ENCODE data around the gene PTPRD.

Gene PTPRD

GRCh38 chr9:8980496-8981013 lies 1632.2 kb downstream of the PTPRD start:
- TF ChIP-seq REST (IDR thresholded peaks at IDR 0.05; ENCODE audit: insufficient read depth in 1 of 2, low read depth in 2 of 2, low read length in 2 of 2) (no peak), TAF1 (IDR thresholded peaks at IDR 0.05; ENCODE audit: borderline replicate concordance, insufficient read depth, low read length) (no peak)

- TF ChIP-seq TAF1 (IDR thresholded peaks at IDR 0.05; ENCODE audit: borderline replicate concordance, insufficient read depth, low read length), result no peak
- TF ChIP-seq SIN3A (IDR thresholded peaks at IDR 0.05; ENCODE audit: borderline replicate concordance, insufficient read depth, low read length), result no peak
- no peak for TF ChIP-seq REST (IDR thresholded peaks at IDR 0.05; ENCODE audit: insufficient read depth in 1 of 2, low read depth in 2 of 2, low read length in 2 of 2)
- no peak for TF ChIP-seq FOXP2 (optimal IDR thresholded peaks at IDR 0.05; ENCODE audit: borderline replicate concordance, extremely low read depth, extremely low read length, insufficient read depth)
- TF ChIP-seq POLR2AphosphoS5 (IDR thresholded peaks at IDR 0.05; ENCODE audit: low read depth, low read length), result no peak
Measured at GRCh38 chr9:8978334-8978733, 1634.5 kb downstream of the PTPRD start.

- TF ChIP-seq REST (IDR thresholded peaks at IDR 0.05; ENCODE audit: insufficient read depth in 1 of 2, low read depth in 2 of 2, low read length in 2 of 2) (no peak), TAF1 (IDR thresholded peaks at IDR 0.05; ENCODE audit: borderline replicate concordance, insufficient read depth, low read length) (no peak), SIN3A (IDR thresholded peaks at IDR 0.05; ENCODE audit: borderline replicate concordance, insufficient read depth, low read length) (no peak), FOXP2 (optimal IDR thresholded peaks at IDR 0.05; ENCODE audit: borderline replicate concordance, extremely low read depth, extremely low read length, insufficient read depth) (no peak), POLR2AphosphoS5 (IDR thresholded peaks at IDR 0.05; ENCODE audit: low read depth, low read length) (no peak)
Measured at GRCh38 chr9:8963885-8964284, 1648.9 kb downstream of the PTPRD start.

GRCh38 chr9:8962084-8962483 lies 1650.7 kb downstream of the PTPRD start:
- TF ChIP-seq SIN3A (IDR thresholded peaks at IDR 0.05; ENCODE audit: borderline replicate concordance, insufficient read depth, low read length), result no peak
- no peak for TF ChIP-seq REST (IDR thresholded peaks at IDR 0.05; ENCODE audit: insufficient read depth in 1 of 2, low read depth in 2 of 2, low read length in 2 of 2)
- TF ChIP-seq FOXP2 (optimal IDR thresholded peaks at IDR 0.05; ENCODE audit: borderline replicate concordance, extremely low read depth, extremely low read length, insufficient read depth), result no peak
- no peak for TF ChIP-seq TAF1 (IDR thresholded peaks at IDR 0.05; ENCODE audit: borderline replicate concordance, insufficient read depth, low read length)
- no peak for TF ChIP-seq POLR2AphosphoS5 (IDR thresholded peaks at IDR 0.05; ENCODE audit: low read depth, low read length)

GRCh38 chr9:8961186-8961851 lies 1651.5 kb downstream of the PTPRD start:
- TF ChIP-seq TAF1 (IDR thresholded peaks at IDR 0.05; ENCODE audit: borderline replicate concordance, insufficient read depth, low read length), result no peak
- no peak for TF ChIP-seq POLR2AphosphoS5 (IDR thresholded peaks at IDR 0.05; ENCODE audit: low read depth, low read length)
- TF ChIP-seq REST (IDR thresholded peaks at IDR 0.05; ENCODE audit: insufficient read depth in 1 of 2, low read depth in 2 of 2, low read length in 2 of 2), result no peak

All from PFSK-1 (cell line).